Measurements from ENCODE around the gene MVB12B. TPM values are rescaled to one million over a fixed set of nuclear protein-coding genes. Genes with fewer than 3 reads are reported as not detected.

Gene MVB12B
- total and polyA plus RNA-seq, 2 of the 13 experiments (the other 11 are each of a cell fraction or from before 2014, with no cell fraction given) = 12.1 to 30.1 TPM

DNA sequence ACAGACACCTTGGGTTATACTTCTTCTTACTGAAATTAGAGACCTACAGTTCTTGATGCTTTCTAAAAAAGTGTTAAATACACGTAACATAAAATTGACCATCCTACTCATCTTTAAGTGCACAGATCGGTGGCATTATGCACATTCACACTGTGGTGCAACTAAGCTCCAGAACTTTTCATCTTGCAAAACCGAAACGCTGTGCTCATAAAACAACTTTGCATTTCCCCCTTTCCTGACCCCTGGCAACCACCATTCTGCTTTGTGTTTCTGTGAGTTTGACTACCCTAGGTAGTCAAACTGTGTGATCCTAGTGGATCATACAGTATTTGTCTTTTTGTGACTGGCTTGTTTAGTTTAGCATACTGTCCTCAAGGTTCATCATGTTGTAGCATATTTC, 3.9 kb downstream of the MVB12B start:
- FAIRE-seq = no peak
- in situ Hi-C loops (cut with HindIII; ENCODE audit: extremely low pct_ligation_motif_present, low pct_unique_long_range_greater_than_20kb) (no loop called here), intact Hi-C loops (cut with micrococcal nuclease; ENCODE audit: unreplicated experiment) (no loop called here)
- Histone ChIP-seq H3K79me2 (ENCODE audit: insufficient read depth, low read length) (peaks cover 40% of the 10 kb centered on the region), H3K9me3 (ENCODE audit: low read length) (no peaks in the 10 kb centered on the region), H2AFZ (ENCODE audit: low read length) (no peak overlapping the region), H3K4me2 (ENCODE audit: low read depth, low read length) (no peak overlapping the region), H3K4me3 (replicated peaks in 1 of 3; ENCODE audit: insufficient read depth in 1 of 3, low read depth in 2 of 3, low read length in 3 of 3) (no peak overlapping the region), H3K4me1 (ENCODE audit: insufficient read depth, low read length) (peaks cover 83% of the 10 kb centered on the region), H4K20me1 (ENCODE audit: insufficient read depth, low read length) (no peaks in the 10 kb centered on the region), H3K36me3 (replicated peaks in 1 of 2; ENCODE audit: control insufficient read depth in 1 of 2, insufficient read depth in 2 of 2, low read length in 2 of 2) (no peaks in the 10 kb centered on the region), H3K27ac (ENCODE audit: extremely low read length, insufficient read depth, low read length) (no peak overlapping the region), H3K9ac (ENCODE audit: insufficient read depth, low read depth, low read length) (no peak overlapping the region), H3K27me3 (ENCODE audit: control insufficient read depth in 1 of 2, insufficient read depth in 2 of 2, low read length in 2 of 2) (no peaks in the 10 kb centered on the region)
- ChIA-PET POLR2A (no interaction called here), CTCF (ENCODE audit: low intra/inter-chr PET ratio, low total read pairs) (no interaction called here)
- WGBS (ENCODE audit: low lambda C conversion rate) = 96% methylated on average over 4 of the region's 4 CpGs
- no peak for ATAC-seq
- no TSS peak for BruUV-seq (replicated peaks)
- TF ChIP-seq ARHGAP35 (CRISPR knock-in tag; IDR thresholded peaks at IDR 0.05; ENCODE audit: borderline replicate concordance) (no peak), NR2C2 (CRISPR knock-in tag; IDR thresholded peaks at IDR 0.05; ENCODE audit: borderline replicate concordance) (no peak), ZNF773 (CRISPR knock-in tag; IDR thresholded peaks at IDR 0.05; ENCODE audit: borderline replicate concordance) (no peak), ZNF615 (CRISPR knock-in tag; IDR thresholded peaks at IDR 0.05; ENCODE audit: borderline replicate concordance) (no peak), ZNF382 (CRISPR knock-in tag; IDR thresholded peaks at IDR 0.05; ENCODE audit: borderline replicate concordance) (no peak), PHF20 (CRISPR knock-in tag; IDR thresholded peaks at IDR 0.05) (no peak), KAT8 (CRISPR knock-in tag; IDR thresholded peaks at IDR 0.05) (no peak), ARID2 (CRISPR knock-in tag; IDR thresholded peaks at IDR 0.05; ENCODE audit: borderline replicate concordance) (no peak), PRPF4 (IDR thresholded peaks at IDR 0.05; ENCODE audit: low read depth, low read length, poor library complexity, severe bottlenecking) (no peak), ZNF570 (CRISPR knock-in tag; IDR thresholded peaks at IDR 0.05; ENCODE audit: borderline replicate concordance) (no peak), ZNF224 (CRISPR knock-in tag; IDR thresholded peaks at IDR 0.05) (no peak), SPEN (CRISPR knock-in tag; IDR thresholded peaks at IDR 0.05; ENCODE audit: low read depth) (no peak)
- TF ChIP-seq, protein P1, sequence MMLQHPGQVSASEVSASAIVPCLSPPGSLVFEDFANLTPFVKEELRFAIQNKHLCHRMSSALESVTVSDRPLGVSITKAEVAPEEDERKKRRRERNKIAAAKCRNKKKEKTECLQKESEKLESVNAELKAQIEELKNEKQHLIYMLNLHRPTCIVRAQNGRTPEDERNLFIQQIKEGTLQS (CRISPR knock-in tag; IDR thresholded peaks at IDR 0.05) = no peak
- TF ChIP-seq, protein P2, sequence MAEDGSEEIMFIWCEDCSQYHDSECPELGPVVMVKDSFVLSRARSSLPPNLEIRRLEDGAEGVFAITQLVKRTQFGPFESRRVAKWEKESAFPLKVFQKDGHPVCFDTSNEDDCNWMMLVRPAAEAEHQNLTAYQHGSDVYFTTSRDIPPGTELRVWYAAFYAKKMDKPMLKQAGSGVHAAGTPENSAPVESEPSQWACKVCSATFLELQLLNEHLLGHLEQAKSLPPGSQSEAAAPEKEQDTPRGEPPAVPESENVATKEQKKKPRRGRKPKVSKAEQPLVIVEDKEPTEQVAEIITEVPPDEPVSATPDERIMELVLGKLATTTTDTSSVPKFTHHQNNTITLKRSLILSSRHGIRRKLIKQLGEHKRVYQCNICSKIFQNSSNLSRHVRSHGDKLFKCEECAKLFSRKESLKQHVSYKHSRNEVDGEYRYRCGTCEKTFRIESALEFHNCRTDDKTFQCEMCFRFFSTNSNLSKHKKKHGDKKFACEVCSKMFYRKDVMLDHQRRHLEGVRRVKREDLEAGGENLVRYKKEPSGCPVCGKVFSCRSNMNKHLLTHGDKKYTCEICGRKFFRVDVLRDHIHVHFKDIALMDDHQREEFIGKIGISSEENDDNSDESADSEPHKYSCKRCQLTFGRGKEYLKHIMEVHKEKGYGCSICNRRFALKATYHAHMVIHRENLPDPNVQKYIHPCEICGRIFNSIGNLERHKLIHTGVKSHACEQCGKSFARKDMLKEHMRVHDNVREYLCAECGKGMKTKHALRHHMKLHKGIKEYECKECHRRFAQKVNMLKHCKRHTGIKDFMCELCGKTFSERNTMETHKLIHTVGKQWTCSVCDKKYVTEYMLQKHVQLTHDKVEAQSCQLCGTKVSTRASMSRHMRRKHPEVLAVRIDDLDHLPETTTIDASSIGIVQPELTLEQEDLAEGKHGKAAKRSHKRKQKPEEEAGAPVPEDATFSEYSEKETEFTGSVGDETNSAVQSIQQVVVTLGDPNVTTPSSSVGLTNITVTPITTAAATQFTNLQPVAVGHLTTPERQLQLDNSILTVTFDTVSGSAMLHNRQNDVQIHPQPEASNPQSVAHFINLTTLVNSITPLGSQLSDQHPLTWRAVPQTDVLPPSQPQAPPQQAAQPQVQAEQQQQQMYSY (CRISPR knock-in tag; IDR thresholded peaks at IDR 0.05) = no peak
- TF ChIP-seq, protein P3, sequence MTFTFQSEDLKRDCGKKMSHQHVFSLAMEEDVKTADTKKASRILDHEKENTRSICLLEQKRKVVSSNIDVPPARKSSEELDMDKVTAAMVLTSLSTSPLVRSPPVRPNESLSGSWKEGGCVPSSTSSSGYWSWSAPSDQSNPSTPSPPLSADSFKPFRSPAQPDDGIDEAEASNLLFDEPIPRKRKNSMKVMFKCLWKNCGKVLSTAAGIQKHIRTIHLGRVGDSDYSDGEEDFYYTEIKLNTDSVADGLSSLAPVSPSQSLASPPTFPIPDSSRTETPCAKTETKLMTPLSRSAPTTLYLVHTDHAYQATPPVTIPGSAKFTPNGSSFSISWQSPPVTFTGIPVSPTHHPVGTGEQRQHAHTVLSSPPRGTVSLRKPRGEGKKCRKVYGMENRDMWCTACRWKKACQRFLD (CRISPR knock-in tag; IDR thresholded peaks at IDR 0.05; ENCODE audit: borderline replicate concordance) = no peak
- no peak for DNase-seq (ENCODE audit: low spot score)
